RWPE2 (cell line): ENCODE measurements around the gene SEM1.

ENCODE experiments used
- ATAC-seq: fragments of 200-7000 bp; cut with Tn5 transposase; 3 replicates; pipeline ENCODE4 v1.9.1; 2021; ENCODE audit warnings: low read depth
- DNase-seq: peaks from one replicate; pipeline ENCODE4 v3.0.0-alpha.2; 2020; ENCODE audit warnings: low spot score
- H3K27ac ChIP-seq: fragments of 450-650 bp; 2 replicates; pipeline ENCODE4 v1.5.1; 2017; ENCODE audit warnings: mild to moderate bottlenecking; ENCODE audit not compliant: poor library complexity, severe bottlenecking
- H3K27me3 ChIP-seq: fragments of 250-450 bp; sonication (Bioruptor Pico); 2 replicates; pipeline ENCODE4 v1.5.1; 2021; ENCODE audit warnings: mild to moderate bottlenecking, moderate library complexity; ENCODE audit not compliant: insufficient read depth, poor library complexity, severe bottlenecking
- H3K36me3 ChIP-seq: fragments of 250-450 bp; sonication (Bioruptor Pico); 2 replicates; pipeline ENCODE4 v1.5.1; 2020; ENCODE audit warnings: low read depth, mild to moderate bottlenecking, moderate library complexity
- H3K4me1 ChIP-seq: fragments of 250-450 bp; sonication (Bioruptor Pico); 2 replicates; pipeline ENCODE4 v1.5.1; 2021; ENCODE audit warnings: mild to moderate bottlenecking, moderate library complexity; ENCODE audit not compliant: insufficient read depth, poor library complexity, severe bottlenecking
- H3K4me3 ChIP-seq: fragments of 250-450 bp; sonication (Bioruptor Pico); 2 replicates; pipeline ENCODE4 v1.5.1; 2021; ENCODE audit warnings: mild to moderate bottlenecking, moderate library complexity; ENCODE audit not compliant: severe bottlenecking
- H3K9me3 ChIP-seq: fragments of 250-450 bp; sonication (Bioruptor Pico); 2 replicates; pipeline ENCODE4 v1.5.1; 2021; ENCODE audit warnings: mild to moderate bottlenecking, moderate library complexity; ENCODE audit not compliant: severe bottlenecking
- CTCF ChIP-seq: fragments of 450-650 bp; IDR thresholded peaks from one replicate; pipeline ENCODE4 v1.5.1; 2017; ENCODE audit warnings: mild to moderate bottlenecking, moderate library complexity; ENCODE audit not compliant: poor library complexity, severe bottlenecking

Gene SEM1

DNA sequence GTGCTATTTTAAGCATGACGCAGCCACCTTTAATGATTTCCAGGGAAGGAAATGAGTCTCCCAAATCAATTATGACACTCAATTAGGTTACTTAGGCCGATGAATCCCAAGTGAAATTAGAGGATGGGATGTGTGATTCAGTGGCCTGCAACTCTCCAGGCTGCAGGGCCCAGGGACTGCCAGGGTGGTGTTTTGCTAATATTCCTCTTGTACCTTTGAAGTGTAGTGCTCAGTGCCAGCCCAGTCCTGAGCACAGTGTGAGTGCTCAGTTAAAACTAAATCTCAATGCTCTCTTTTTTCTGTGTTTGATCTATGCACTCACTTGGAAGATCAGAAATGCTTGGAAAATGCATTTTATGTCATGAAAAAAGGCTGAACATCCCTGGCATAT lies 51.6 kb downstream of the SEM1 start:
- H3K4me1 ChIP-seq, result no peaks in the 10 kb centered on the region
- H3K4me3 ChIP-seq, result no peak overlapping the region
- ATAC-seq, result no peak
- H3K27ac ChIP-seq, result no peak overlapping the region
- no peak for TF ChIP-seq CTCF
- H3K27me3 ChIP-seq, result no peaks in the 10 kb centered on the region
- H3K36me3 ChIP-seq, result no peaks in the 10 kb centered on the region
- no peaks in the 10 kb centered on the region for H3K9me3 ChIP-seq
- DNase-seq, result no peak

DNA sequence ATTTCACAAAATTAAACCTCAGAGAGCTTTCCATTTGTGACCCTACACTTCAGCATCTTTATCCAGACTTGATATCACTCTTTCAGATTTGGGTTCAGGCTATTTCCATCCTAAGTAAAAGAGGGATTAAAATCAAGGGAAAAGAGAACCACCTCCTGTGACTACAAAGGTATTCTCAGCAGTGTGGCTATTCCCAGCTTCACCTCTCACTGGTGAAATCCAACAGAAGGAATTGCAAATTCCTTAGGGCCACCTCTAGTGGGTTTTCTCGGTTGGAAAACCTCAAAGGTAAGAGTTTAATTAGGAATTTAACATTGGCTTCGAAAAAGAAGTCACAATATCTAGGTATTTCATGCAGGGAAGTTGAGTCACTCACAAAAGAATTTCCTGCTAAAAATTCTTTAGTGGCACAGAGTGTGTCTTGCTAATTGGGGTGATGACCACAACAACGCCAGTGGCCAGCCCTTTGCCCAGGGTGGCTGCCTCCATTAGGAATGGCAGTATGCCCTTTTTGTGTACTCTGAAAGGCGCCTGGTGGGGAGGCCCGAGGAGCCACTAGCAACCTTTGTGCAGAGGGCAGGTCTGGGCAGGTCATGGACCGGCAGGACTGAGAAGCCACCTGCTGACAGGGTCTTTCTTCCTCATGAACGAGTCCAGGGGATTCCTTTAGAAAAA lies 52.2 kb downstream of the SEM1 start:
- H3K9me3 ChIP-seq, result no peaks in the 10 kb centered on the region
- H3K36me3 ChIP-seq, result no peaks in the 10 kb centered on the region
- H3K27me3 ChIP-seq, result no peaks in the 10 kb centered on the region
- no peak for DNase-seq
- H3K27ac ChIP-seq, result no peak overlapping the region
- H3K4me3 ChIP-seq, result no peak overlapping the region
- TF ChIP-seq CTCF, result no peak
- ATAC-seq, result no peak
- H3K4me1 ChIP-seq, result no peaks in the 10 kb centered on the region

- Histone ChIP-seq H3K27ac (no peak overlapping the region), H3K36me3 (no peaks in the 10 kb centered on the region), H3K27me3 (no peaks in the 10 kb centered on the region), H3K4me1 (no peaks in the 10 kb centered on the region), H3K4me3 (no peak overlapping the region), H3K9me3 (no peaks in the 10 kb centered on the region)
- no peak for DNase-seq
- TF ChIP-seq CTCF, result no peak
- no peak for ATAC-seq
Measured at GRCh38 chr7:96655956-96656355, 53.7 kb downstream of the SEM1 start.

DNA sequence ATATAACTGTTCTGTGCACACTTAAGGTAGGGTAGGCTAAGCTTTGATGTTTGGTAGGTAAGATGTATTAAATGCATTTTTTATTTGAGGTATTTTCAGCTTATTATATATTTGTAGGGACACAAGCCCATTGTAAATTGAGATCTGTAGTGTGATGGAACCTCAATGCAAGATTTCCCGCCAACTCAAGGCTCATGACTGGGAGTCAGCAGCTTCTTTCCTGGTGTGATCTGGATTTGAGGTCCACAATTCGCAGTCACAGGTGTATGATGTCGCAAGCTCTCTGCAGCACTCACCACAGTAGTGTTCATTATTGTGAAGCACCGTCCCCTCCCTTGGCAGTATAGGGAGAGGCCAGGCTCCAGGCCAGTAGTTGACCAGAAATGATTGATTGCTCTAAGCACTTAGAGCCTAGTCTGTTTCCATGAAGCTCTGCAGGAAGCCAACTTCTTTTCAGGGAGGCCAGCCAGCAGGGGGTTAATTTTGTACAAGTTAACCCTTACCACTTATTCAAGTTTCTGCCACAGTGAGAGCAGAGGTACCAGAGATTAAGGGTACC lies 54.9 kb downstream of the SEM1 start:
- Histone ChIP-seq H3K27me3 (no peaks in the 10 kb centered on the region), H3K36me3 (no peaks in the 10 kb centered on the region), H3K4me3 (no peak overlapping the region), H3K27ac (no peak overlapping the region), H3K4me1 (no peaks in the 10 kb centered on the region), H3K9me3 (no peaks in the 10 kb centered on the region)
- TF ChIP-seq CTCF, result no peak
- no peak for ATAC-seq
- no peak for DNase-seq

- Histone ChIP-seq H3K9me3 (no peaks in the 10 kb centered on the region), H3K36me3 (no peaks in the 10 kb centered on the region), H3K4me3 (no peak overlapping the region), H3K4me1 (no peaks in the 10 kb centered on the region), H3K27me3 (no peaks in the 10 kb centered on the region), H3K27ac (no peak overlapping the region)
- ATAC-seq, result no peak
- no peak for DNase-seq
- no peak for TF ChIP-seq CTCF
Measured at GRCh38 chr7:96649981-96650380, 59.7 kb downstream of the SEM1 start.
